Activated CD4-positive, alpha-beta T cell treated with anti-CD3 and anti-CD28 coated beads, Interleukin-2, amount 50 U/mL, for 48 hours (primary cell): ENCODE results near the gene CRABP2.
A peak's percentile ranks its signal among the peaks of the same experiment; 100 is the strongest.

Source experiments
- DNase-seq, 2 experiments: peaks; one replicate each; pipeline ENCODE4 v3.0.0-alpha.2; 2020

Gene CRABP2

GRCh38 chr1:156652131-156652991 is 53.0 kb downstream of the CRABP2 start:
- peak in 1 of 2 experiments; percentile 35 for DNase-seq
